Measurements from ENCODE around the gene ROBO1.

GRCh38 chr3:79247725-79248043, 520.1 kb downstream of the ROBO1 start:
- TF ChIP-seq CTCF (IDR thresholded peaks at IDR 0.05) (no peak), POLR2A (IDR thresholded peaks at IDR 0.05) (no peak)
